Brain microvascular endothelial cell (primary cell): ENCODE measurements around the gene EYS.

Experiments used
- DNase-seq: peaks from one replicate; pipeline ENCODE4 v3.0.0-alpha.2; 2020
- H3K27ac ChIP-seq: fragments of 250-450 bp; sonication (Bioruptor Pico); 2 replicates; pipeline ENCODE4 v1.5.1; 2020; ENCODE audit warnings: mild to moderate bottlenecking, moderate library complexity
- H3K27me3 ChIP-seq: fragments of 250-450 bp; sonication (Bioruptor Pico); replicated peaks from 2 replicates; pipeline ENCODE4 v1.5.1; 2020; ENCODE audit warnings: mild to moderate bottlenecking
- H3K36me3 ChIP-seq: fragments of 250-450 bp; sonication (Bioruptor Pico); replicated peaks from 2 replicates; pipeline ENCODE4 v1.5.1; 2020; ENCODE audit warnings: mild to moderate bottlenecking
- H3K4me3 ChIP-seq: 2 replicates; pipeline ENCODE4 v1.5.1; 2011; ENCODE audit warnings: low read depth, mild to moderate bottlenecking, control low read depth, low read length, moderate library complexity
- CTCF ChIP-seq: IDR thresholded peaks from 2 replicates; pipeline ENCODE4 v1.5.1; 2011; ENCODE audit warnings: low read depth, mild to moderate bottlenecking, moderate library complexity, low read length, control low read depth, inconsistent platforms; ENCODE audit errors: missing control alignments
- in situ Hi-C: cut with HindIII; loops from 2 replicates; pipeline ENCODE4 v1.10.0; 2017; ENCODE audit warnings: low sequenced_read_pairs, low pct_ligation_motif_present

Gene EYS

DNA sequence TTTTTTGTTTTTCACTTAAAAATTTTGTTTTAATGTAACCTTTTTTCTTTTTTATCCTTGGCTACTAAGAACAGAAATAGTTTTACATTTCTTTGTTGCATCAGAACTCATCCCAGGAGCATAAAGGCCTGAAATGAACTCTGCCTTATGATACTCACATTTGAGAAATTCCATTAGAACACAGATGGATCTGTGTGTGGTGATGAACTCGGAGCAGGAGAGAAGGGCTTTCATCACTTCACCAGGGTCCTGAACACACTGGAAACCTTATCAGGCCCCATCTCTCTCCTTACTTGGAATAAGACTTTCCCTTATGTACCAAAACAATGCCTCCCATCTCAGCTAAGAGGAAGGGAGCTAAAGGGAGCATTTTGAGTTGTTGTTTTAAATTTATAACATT lies 1932.1 kb downstream of the EYS start:
- DNase-seq: no peak
- TF ChIP-seq CTCF: no peak
- in situ Hi-C loops: no loop called here

DNA sequence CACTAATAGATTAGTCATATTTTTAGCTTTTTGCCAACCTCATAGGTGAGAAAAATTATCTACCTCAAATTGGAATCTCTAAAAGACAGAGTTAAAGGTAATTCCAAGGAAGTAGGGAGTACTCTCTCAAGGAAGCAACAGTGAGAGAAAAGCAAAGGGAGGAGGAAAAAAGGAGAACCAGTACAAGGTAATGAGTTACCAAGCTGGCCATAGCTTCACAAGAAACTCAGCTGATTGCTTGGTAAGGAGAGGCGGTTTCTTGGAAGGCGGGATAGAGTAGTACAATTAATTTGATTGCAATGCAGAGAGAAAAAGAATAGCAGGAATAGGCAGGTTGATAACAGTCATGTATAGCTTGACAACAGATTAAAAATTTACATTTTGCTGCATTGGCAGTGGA lies 1933.8 kb downstream of the EYS start:
- in situ Hi-C loops: no loop called here
- DNase-seq: no peak
- TF ChIP-seq CTCF: no peak
- H3K36me3 ChIP-seq: no peaks in the 10 kb centered on the region
- no peak overlapping the region for H3K27ac ChIP-seq
- no peak overlapping the region for H3K4me3 ChIP-seq
- H3K27me3 ChIP-seq: no peaks in the 10 kb centered on the region

More for the DNA sequence above, 1932.1 kb downstream of the EYS start:
- Histone ChIP-seq H3K27ac (no peak overlapping the region), H3K36me3 (no peaks in the 10 kb centered on the region), H3K4me3 (no peak overlapping the region), H3K27me3 (no peaks in the 10 kb centered on the region)

DNA sequence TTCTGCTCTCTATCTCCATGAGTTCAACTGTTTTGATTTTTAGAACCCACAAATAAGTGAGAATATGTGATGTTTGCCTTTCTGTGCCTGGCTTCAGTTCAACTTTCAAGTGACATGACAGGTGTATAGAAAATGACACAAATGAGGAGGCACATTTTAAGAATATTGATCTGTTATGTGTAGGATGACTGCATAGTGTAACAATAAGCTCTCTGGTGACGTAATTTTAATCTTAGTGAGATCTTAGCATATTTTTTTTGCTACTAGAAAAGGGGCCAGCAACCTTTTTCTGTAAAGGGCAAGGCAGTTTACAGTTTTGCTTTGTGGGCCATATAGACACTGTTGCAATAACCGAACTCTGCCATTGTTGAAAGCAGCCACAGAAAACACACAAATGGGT lies 1941.2 kb downstream of the EYS start:
- in situ Hi-C loops: no loop called here
- no peak for DNase-seq
- no peaks in the 10 kb centered on the region for H3K27me3 ChIP-seq
- no peak for TF ChIP-seq CTCF
- no peak overlapping the region for H3K27ac ChIP-seq
- no peak overlapping the region for H3K4me3 ChIP-seq
- H3K36me3 ChIP-seq: no peaks in the 10 kb centered on the region

GRCh38 chr6:63764318-63764916 lies 1942.6 kb downstream of the EYS start:
- no peak for DNase-seq
- no peak overlapping the region for H3K4me3 ChIP-seq
- in situ Hi-C loops: no loop called here
- H3K27ac ChIP-seq: no peak overlapping the region
- TF ChIP-seq CTCF: peak; percentile 10
- H3K27me3 ChIP-seq: no peaks in the 10 kb centered on the region
- H3K36me3 ChIP-seq: no peaks in the 10 kb centered on the region

DNA sequence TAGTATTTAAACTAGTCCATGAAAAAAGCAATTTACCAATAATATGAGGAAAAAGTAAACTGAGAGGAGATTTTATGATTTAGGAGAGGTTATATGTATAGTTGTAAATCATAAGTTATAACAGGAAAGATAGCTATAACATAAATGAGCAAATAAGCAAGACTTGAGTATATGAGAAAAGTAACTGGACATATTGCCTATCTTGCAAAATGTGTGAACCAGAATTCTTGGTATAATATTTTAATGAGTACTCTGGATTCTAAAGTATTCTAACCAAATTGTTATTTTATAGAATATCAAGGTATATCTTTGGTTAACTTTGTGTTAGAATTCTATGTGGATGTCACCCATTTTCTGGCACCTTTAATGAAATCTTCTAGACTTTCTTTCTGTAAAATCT lies 1946.8 kb downstream of the EYS start:
- H3K27ac ChIP-seq: no peak overlapping the region
- no peak for TF ChIP-seq CTCF
- H3K27me3 ChIP-seq: no peaks in the 10 kb centered on the region
- no peak for DNase-seq
- no peak overlapping the region for H3K4me3 ChIP-seq
- in situ Hi-C loops: no loop called here
- no peaks in the 10 kb centered on the region for H3K36me3 ChIP-seq

GRCh38 chr6:63759605-63760105 lies 1947.4 kb downstream of the EYS start:
- Histone ChIP-seq H3K27me3 (no peaks in the 10 kb centered on the region), H3K36me3 (no peaks in the 10 kb centered on the region), H3K27ac (no peak overlapping the region), H3K4me3 (no peak overlapping the region)
- in situ Hi-C loops: no loop called here
- no peak for TF ChIP-seq CTCF
- DNase-seq: no peak
